HepG2 (cell line): ENCODE data around the gene SH2D3A. TPM values are rescaled to one million over a fixed set of nuclear protein-coding genes. Genes with fewer than 3 reads are reported as not detected.
A peak's percentile ranks its signal among the peaks of the same experiment; 100 is the strongest.

Source experiments
- CHD2 ChIP-seq: IDR thresholded peaks from 2 replicates; pipeline ENCODE4 v1.6.1; 2011; ENCODE audit warnings: low read depth, low read length, improper control_type of control experiment
- ETV5 ChIP-seq: IDR thresholded peaks from 2 replicates; pipeline ENCODE4 v1.6.1; 2018; ENCODE audit warnings: missing biosample characterization, missing genetic modification reagents, inconsistent platforms, borderline replicate concordance
- FOSL1 ChIP-seq: sonication (generic); formaldehyde crosslinking; IDR thresholded peaks from 2 replicates; pipeline ENCODE4 v1.9.0; 2021; ENCODE audit warnings: missing genetic modification reagents, borderline replicate concordance
- GLMP ChIP-seq: sonication (generic); formaldehyde crosslinking; IDR thresholded peaks from 2 replicates; pipeline ENCODE4 v1.9.0; 2021; ENCODE audit warnings: missing genetic modification reagents, mild to moderate bottlenecking, borderline replicate concordance
- GRHL1 ChIP-seq: sonication (generic); formaldehyde crosslinking; conservative IDR thresholded peaks from 2 replicates; pipeline ENCODE4 v1.8.0; 2022; ENCODE audit warnings: missing genetic modification reagents
- HCFC1 ChIP-seq: fragments of 150-350 bp; IDR thresholded peaks from 2 replicates; pipeline ENCODE4 v1.6.1; 2014; ENCODE audit warnings: low read depth, low read length
- ISX ChIP-seq: sonication (generic); formaldehyde crosslinking; conservative IDR thresholded peaks from 2 replicates; pipeline ENCODE4 v1.5.0; 2020; ENCODE audit warnings: missing genetic modification reagents
- KAT7 ChIP-seq: IDR thresholded peaks from 2 replicates; pipeline ENCODE4 v1.6.1; 2018; ENCODE audit warnings: borderline replicate concordance, missing compliant biosample characterization
- KLF11 ChIP-seq: IDR thresholded peaks from 2 replicates; pipeline ENCODE4 v1.6.1; 2016; ENCODE audit warnings: missing compliant biosample characterization
- KLF13 ChIP-seq: sonication (generic); formaldehyde crosslinking; IDR thresholded peaks from 2 replicates; pipeline ENCODE4 v1.4.0; 2020; ENCODE audit warnings: mild to moderate bottlenecking, missing genetic modification reagents
- KLF16 ChIP-seq, 2 experiments: sonication (generic) in 1 of 2; formaldehyde crosslinking in 1 of 2; IDR thresholded peaks; 2 replicates each; pipeline versions ENCODE4 v1.6.1 to v1.8.0; 2016 to 2023; ENCODE audit warnings: missing genetic modification reagents in 2 of 2, missing compliant biosample characterization in 1 of 2
- RBAK ChIP-seq: sonication (generic); formaldehyde crosslinking; IDR thresholded peaks from 2 replicates; pipeline ENCODE4 v1.5.1; 2020; ENCODE audit warnings: mild to moderate bottlenecking, missing genetic modification reagents
- RXRA ChIP-seq: sonication (generic); formaldehyde crosslinking; IDR thresholded peaks from 2 replicates; pipeline ENCODE4 v1.5.1; 2020; ENCODE audit warnings: missing genetic modification reagents
- TAF15 ChIP-seq: fragments of 200-400 bp; formaldehyde crosslinking; IDR thresholded peaks from one replicate; pipeline ENCODE4 v1.6.1; 2018; ENCODE audit warnings: mild to moderate bottlenecking, low read depth, low read length; ENCODE audit not compliant: poor library complexity, severe bottlenecking
- ZFP36L2 ChIP-seq: sonication (generic); formaldehyde crosslinking; IDR thresholded peaks from 2 replicates; pipeline ENCODE4 v1.4.0; 2020; ENCODE audit warnings: missing genetic modification reagents
- ZFYVE20 ChIP-seq: sonication (generic); formaldehyde crosslinking; IDR thresholded peaks from 2 replicates; pipeline ENCODE4 v1.8.0; 2023; ENCODE audit warnings: low read depth, mild to moderate bottlenecking, moderate library complexity, missing genetic modification reagents, borderline replicate concordance
- ZNF564 ChIP-seq: sonication (generic); formaldehyde crosslinking; IDR thresholded peaks from 2 replicates; pipeline ENCODE4 v1.8.1; 2023; ENCODE audit warnings: mild to moderate bottlenecking, missing genetic modification reagents
- ZNF615 ChIP-seq: sonication (generic); formaldehyde crosslinking; IDR thresholded peaks from 2 replicates; pipeline ENCODE4 v1.5.0; 2020; ENCODE audit warnings: mild to moderate bottlenecking, missing genetic modification reagents, borderline replicate concordance
- ZNF766 ChIP-seq: sonication (generic); formaldehyde crosslinking; IDR thresholded peaks from 2 replicates; pipeline ENCODE4 v1.5.0; 2020; ENCODE audit warnings: missing genetic modification reagents, borderline replicate concordance
- ZNF781 ChIP-seq: sonication (generic); formaldehyde crosslinking; IDR thresholded peaks from 2 replicates; pipeline ENCODE4 v1.5.1; 2020; ENCODE audit warnings: borderline replicate concordance, mild to moderate bottlenecking, missing genetic modification reagents; ENCODE audit errors: not compliant biosample characterization
- ZNF850 ChIP-seq: sonication (generic); formaldehyde crosslinking; conservative IDR thresholded peaks from 2 replicates; pipeline ENCODE4 v1.9.0; 2021; ENCODE audit warnings: mild to moderate bottlenecking, missing genetic modification reagents
- polyA plus RNA-seq, 8 experiments: library from polyadenylated mRNA; depleted of rRNA in 3 of 8; stranded (reverse) in 7 of 8; unstranded in 1 of 8; fragments of >200 nt; fragmentation: Illumina TruSeq in 4 of 8; extraction: Trizol in 4 of 8; gene quantifications; 2 replicates each; pipeline versions ENCODE4 v1.2.1 to v1.2.3, GENCODE V29; 2011 to 2016; ENCODE audit warnings: low read depth in 4 of 8, missing spikeins in 1 of 8, mixed read lengths in 1 of 8; ENCODE audit not compliant: insufficient read depth in 1 of 8
- total RNA-seq, 5 experiments: library from RNA; depleted of rRNA; stranded (reverse); fragments of >200 nt; fragmentation: Illumina TruSeq; extraction: Trizol; gene quantifications; 2 replicates each; pipeline ENCODE4 v1.2.3, GENCODE V29; 2016; ENCODE audit warnings: low read depth in 1 of 5
- TF ChIP-seq, protein P1 (sequence below): sonication (generic); formaldehyde crosslinking; IDR thresholded peaks from 2 replicates; pipeline ENCODE4 v1.4.0; 2020; ENCODE audit warnings: low read depth, mild to moderate bottlenecking, missing genetic modification reagents
- TF ChIP-seq, protein P2 (sequence below): sonication (generic); formaldehyde crosslinking; IDR thresholded peaks from 2 replicates; pipeline ENCODE4 v1.5.0; 2020; ENCODE audit warnings: missing genetic modification reagents
- TF ChIP-seq, protein P3 (sequence below): sonication (generic); formaldehyde crosslinking; IDR thresholded peaks from 2 replicates; pipeline ENCODE4 v1.5.0; 2020; ENCODE audit warnings: mild to moderate bottlenecking, missing genetic modification reagents, borderline replicate concordance

Gene SH2D3A
- total and polyA plus RNA-seq, 2 of the 13 experiments (the other 11 are each of a cell fraction or from before 2014, with no cell fraction given), result 1.0 to 2.2 TPM

- no peak for TF ChIP-seq RBAK (CRISPR knock-in tag)
- TF ChIP-seq KLF11, result no peak
- TF ChIP-seq ETV5 (CRISPR knock-in tag), result peak; percentile 86; the same call in 1 of the 2 replicates
- no peak for TF ChIP-seq ZFP36L2 (CRISPR knock-in tag)
- TF ChIP-seq ZFYVE20, result no peak
- TF ChIP-seq ZNF781, result no peak
- TF ChIP-seq CHD2, result no peak
- TF ChIP-seq, protein P1, sequence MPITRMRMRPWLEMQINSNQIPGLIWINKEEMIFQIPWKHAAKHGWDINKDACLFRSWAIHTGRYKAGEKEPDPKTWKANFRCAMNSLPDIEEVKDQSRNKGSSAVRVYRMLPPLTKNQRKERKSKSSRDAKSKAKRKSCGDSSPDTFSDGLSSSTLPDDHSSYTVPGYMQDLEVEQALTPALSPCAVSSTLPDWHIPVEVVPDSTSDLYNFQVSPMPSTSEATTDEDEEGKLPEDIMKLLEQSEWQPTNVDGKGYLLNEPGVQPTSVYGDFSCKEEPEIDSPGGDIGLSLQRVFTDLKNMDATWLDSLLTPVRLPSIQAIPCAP (CRISPR knock-in tag), result no peak
- TF ChIP-seq HCFC1, result no peak
- no peak for TF ChIP-seq TAF15
- TF ChIP-seq ZNF766 (CRISPR knock-in tag), result no peak
- TF ChIP-seq RXRA (CRISPR knock-in tag), result peak; percentile 64
- TF ChIP-seq, protein P2, sequence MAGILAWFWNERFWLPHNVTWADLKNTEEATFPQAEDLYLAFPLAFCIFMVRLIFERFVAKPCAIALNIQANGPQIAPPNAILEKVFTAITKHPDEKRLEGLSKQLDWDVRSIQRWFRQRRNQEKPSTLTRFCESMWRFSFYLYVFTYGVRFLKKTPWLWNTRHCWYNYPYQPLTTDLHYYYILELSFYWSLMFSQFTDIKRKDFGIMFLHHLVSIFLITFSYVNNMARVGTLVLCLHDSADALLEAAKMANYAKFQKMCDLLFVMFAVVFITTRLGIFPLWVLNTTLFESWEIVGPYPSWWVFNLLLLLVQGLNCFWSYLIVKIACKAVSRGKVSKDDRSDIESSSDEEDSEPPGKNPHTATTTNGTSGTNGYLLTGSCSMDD (CRISPR knock-in tag), result no peak
- no peak for TF ChIP-seq FOSL1
- no peak for TF ChIP-seq ZNF615 (CRISPR knock-in tag)
- TF ChIP-seq KAT7 (CRISPR knock-in tag), result no peak
- no peak for TF ChIP-seq KLF13 (CRISPR knock-in tag)
- TF ChIP-seq, protein P3, sequence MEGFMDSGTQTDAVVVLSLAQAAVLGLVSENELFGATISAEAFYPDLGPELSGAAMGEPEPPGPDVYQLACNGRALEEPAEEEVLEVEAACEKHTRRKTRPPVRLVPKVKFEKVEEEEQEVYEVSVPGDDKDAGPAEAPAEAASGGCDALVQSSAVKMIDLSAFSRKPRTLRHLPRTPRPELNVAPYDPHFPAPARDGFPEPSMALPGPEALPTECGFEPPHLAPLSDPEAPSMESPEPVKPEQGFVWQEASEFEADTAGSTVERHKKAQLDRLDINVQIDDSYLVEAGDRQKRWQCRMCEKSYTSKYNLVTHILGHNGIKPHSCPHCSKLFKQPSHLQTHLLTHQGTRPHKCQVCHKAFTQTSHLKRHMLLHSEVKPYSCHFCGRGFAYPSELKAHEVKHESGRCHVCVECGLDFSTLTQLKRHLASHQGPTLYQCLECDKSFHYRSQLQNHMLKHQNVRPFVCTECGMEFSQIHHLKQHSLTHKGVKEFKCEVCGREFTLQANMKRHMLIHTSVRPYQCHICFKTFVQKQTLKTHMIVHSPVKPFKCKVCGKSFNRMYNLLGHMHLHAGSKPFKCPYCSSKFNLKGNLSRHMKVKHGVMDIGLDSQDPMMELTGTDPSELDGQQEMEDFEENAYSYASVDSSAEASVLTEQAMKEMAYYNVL (CRISPR knock-in tag), result 0 out of 2 replicates have a peak, but pooled peaks have one; percentile 17
- TF ChIP-seq GLMP (CRISPR knock-in tag), result no peak
- TF ChIP-seq KLF16 (CRISPR knock-in tag; IDR thresholded peaks at IDR 0.05), result peak in 1 of 2 experiments; percentile 89; a peak in 2 of 4 replicates
- TF ChIP-seq ISX (CRISPR knock-in tag), result no peak
- 0 out of 2 replicates have a peak, but pooled peaks have one; percentile 46 for TF ChIP-seq ZNF564 (CRISPR knock-in tag)
- TF ChIP-seq ZNF850 (CRISPR knock-in tag), result no peak
- no peak for TF ChIP-seq GRHL1 (CRISPR knock-in tag)
These were observed 37.0 kb downstream of the SH2D3A start (continued) for GRCh38 chr19:6730153-6730804.
